ENCODE data around the gene TBC1D1. TPM values are rescaled to one million over a fixed set of nuclear protein-coding genes. Genes with fewer than 3 reads are reported as not detected.
A peak's percentile ranks its signal among the peaks of the same experiment; 100 is the strongest.

TBC1D1 gene
- polyA plus RNA-seq, 3 donors = 23.3 to 70.0 (median 31.5) TPM

DNA sequence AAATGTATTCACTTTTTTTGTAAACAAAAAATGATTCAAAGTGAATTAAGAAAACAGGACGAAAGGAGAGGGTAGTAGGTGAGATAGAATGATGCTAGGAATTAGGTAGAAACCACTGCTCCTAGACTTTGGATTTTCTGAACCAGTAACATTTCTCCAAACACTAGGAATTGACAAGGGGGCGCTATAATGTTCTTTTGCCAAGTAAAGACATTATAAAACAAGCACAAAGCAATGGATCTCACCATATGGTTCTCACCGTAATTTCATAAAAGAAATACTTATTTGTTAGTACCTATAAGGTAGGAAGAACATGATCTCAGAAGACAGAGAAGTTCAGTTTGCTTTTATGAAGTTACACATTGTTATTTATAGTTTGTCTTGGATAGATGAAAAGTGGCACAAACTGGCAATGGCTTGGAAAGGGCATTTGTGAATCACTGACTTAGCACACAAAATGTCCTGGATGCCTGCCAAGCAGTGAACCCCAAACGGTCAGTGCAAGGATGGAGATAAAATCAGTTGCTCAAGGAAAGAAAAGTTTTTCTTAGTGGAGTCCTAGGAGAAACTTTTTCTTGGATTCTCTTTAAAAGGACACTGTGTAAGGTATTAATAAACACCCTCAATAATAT lies 8.1 kb upstream of the TBC1D1 start:
- Histone ChIP-seq H3K79me2 (ENCODE audit: insufficient read depth, low read length) (no peaks in the 10 kb centered on the region), H3K4me3 (replicated peaks in 1 of 3; ENCODE audit: low read depth in 2 of 3, low read length in 3 of 3) (no peak overlapping the region), H3K27ac (ENCODE audit: low read depth in 1 of 2, low read length in 2 of 2) (no peak overlapping the region), H3K9ac (ENCODE audit: insufficient read depth, low read length, poor library complexity, severe bottlenecking) (no peak overlapping the region), H3K36me3 (replicated peaks in 1 of 2; ENCODE audit: control insufficient read depth in 1 of 2, insufficient read depth in 2 of 2, low read length in 2 of 2) (no peaks in the 10 kb centered on the region), H3K4me1 (ENCODE audit: control insufficient read depth in 1 of 2, insufficient read depth in 2 of 2, low read length in 2 of 2) (peaks cover 50 to 55% of the 10 kb centered on the region in 2 donors), H3K27me3 (ENCODE audit: control insufficient read depth in 2 of 2, insufficient read depth in 2 of 2, low read length in 2 of 2) (no peaks in the 10 kb centered on the region), H4K20me1 (ENCODE audit: insufficient read depth, low read length) (no peaks in the 10 kb centered on the region), H3K4me2 (replicated peaks; ENCODE audit: extremely low read depth, low read length, poor library complexity, severe bottlenecking) (no peak overlapping the region), H3K9me3 (replicated peaks in 1 of 2; ENCODE audit: control insufficient read depth in 1 of 2, insufficient read depth in 1 of 2, low read length in 2 of 2) (no peaks in the 10 kb centered on the region), H2AFZ (ENCODE audit: insufficient read depth, low read depth, low read length, poor library complexity, severe bottlenecking) (no peak overlapping the region)
- DNase-seq = no peak
- peaks cover 52% of the 10 kb centered on the region for H3K4me1 Mint-ChIP-seq
- H3K27ac Mint-ChIP-seq = peak overlapping the region in 1 of 7 donors; percentile 7
- no peak overlapping the region for H3K4me3 Mint-ChIP-seq
- no CpG with 5 or more reads among the region's 4 CpGs for WGBS (ENCODE audit: insufficient coverage)
- H3K36me3 Mint-ChIP-seq = no peaks in the 10 kb centered on the region
- TF ChIP-seq, protein P1, sequence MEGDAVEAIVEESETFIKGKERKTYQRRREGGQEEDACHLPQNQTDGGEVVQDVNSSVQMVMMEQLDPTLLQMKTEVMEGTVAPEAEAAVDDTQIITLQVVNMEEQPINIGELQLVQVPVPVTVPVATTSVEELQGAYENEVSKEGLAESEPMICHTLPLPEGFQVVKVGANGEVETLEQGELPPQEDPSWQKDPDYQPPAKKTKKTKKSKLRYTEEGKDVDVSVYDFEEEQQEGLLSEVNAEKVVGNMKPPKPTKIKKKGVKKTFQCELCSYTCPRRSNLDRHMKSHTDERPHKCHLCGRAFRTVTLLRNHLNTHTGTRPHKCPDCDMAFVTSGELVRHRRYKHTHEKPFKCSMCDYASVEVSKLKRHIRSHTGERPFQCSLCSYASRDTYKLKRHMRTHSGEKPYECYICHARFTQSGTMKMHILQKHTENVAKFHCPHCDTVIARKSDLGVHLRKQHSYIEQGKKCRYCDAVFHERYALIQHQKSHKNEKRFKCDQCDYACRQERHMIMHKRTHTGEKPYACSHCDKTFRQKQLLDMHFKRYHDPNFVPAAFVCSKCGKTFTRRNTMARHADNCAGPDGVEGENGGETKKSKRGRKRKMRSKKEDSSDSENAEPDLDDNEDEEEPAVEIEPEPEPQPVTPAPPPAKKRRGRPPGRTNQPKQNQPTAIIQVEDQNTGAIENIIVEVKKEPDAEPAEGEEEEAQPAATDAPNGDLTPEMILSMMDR (IDR thresholded peaks at IDR 0.05) = peak; percentile 15
- peaks cover 0 to 3% (median 0%) of the 10 kb centered on the region in 3 donors for H3K27me3 Mint-ChIP-seq (ENCODE audit: low read depth in 3 of 3)
- H3K9me3 Mint-ChIP-seq = no peaks in the 10 kb centered on the region
- intact Hi-C loops (cut with micrococcal nuclease) = no loop called here

DNA sequence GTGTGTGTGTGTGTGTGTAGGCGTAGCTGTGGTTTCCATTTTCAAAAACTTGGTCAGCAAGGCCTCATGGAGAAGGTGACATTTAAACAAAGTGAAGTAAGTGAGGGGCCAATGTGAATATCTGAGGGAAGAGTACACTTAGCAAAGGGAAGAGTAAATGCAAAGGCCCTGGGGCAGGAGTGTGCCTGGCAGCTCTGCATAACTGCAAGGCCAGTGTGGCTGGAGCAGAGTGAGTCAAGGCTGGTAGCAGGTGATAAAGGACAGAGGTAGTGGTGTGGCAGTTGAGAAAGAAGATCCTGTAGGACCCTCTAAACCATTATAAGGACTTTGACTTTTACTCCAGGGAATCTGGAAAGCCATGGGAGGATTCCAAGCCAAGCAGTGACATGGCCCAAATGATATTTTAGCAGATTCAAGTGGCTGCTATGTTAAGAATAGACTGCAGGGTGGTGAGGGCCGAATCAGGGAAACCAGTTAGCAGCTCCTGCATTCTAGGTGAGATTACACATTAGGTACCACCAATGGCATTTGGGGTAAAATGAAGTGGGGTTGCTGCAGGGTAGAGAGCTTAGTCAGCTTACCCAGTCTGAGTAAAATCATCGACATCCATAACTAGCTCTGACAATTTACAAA lies 5.9 kb upstream of the TBC1D1 start:
- H3K4me3 ChIP-seq (replicated peaks in 1 of 3; ENCODE audit: low read depth in 2 of 3, low read length in 3 of 3) = no peak overlapping the region
- 71% methylated on average over 1 of the region's 3 CpGs for whole genome bisulfite sequencing (ENCODE audit: insufficient coverage)
- H3K4me1 Mint-ChIP-seq = peaks cover 42% of the 10 kb centered on the region
- no peaks in the 10 kb centered on the region for H4K20me1 ChIP-seq (ENCODE audit: insufficient read depth, low read length)
- H2AFZ ChIP-seq (ENCODE audit: insufficient read depth, low read depth, low read length, poor library complexity, severe bottlenecking) = no peak overlapping the region
- no peaks in the 10 kb centered on the region for H3K27me3 ChIP-seq (ENCODE audit: control insufficient read depth in 2 of 2, insufficient read depth in 2 of 2, low read length in 2 of 2)
- no peaks in the 10 kb centered on the region for H3K36me3 Mint-ChIP-seq
- TF ChIP-seq, protein P1 (IDR thresholded peaks at IDR 0.05) = no peak
- H3K9me3 Mint-ChIP-seq = no peaks in the 10 kb centered on the region
- no peak for DNase-seq
- intact Hi-C loops (cut with micrococcal nuclease) = no loop called here
- H3K4me3 Mint-ChIP-seq = peak overlapping the region in 1 of 2 donors; percentile 39
- H3K4me1 ChIP-seq (ENCODE audit: control insufficient read depth in 1 of 2, insufficient read depth in 2 of 2, low read length in 2 of 2) = peaks cover 35 to 40% of the 10 kb centered on the region in 2 donors
- H3K27ac Mint-ChIP-seq = peak overlapping the region in 3 of 7 donors; percentile 54 to 66 (median 64)
- peak overlapping the region; percentile 15 for H3K4me2 ChIP-seq (replicated peaks; ENCODE audit: extremely low read depth, low read length, poor library complexity, severe bottlenecking)
- no peaks in the 10 kb centered on the region for H3K79me2 ChIP-seq (ENCODE audit: insufficient read depth, low read length)
- H3K9me3 ChIP-seq (replicated peaks in 1 of 2; ENCODE audit: control insufficient read depth in 1 of 2, insufficient read depth in 1 of 2, low read length in 2 of 2) = no peaks in the 10 kb centered on the region
- no peaks in the 10 kb centered on the region for H3K36me3 ChIP-seq (replicated peaks in 1 of 2; ENCODE audit: control insufficient read depth in 1 of 2, insufficient read depth in 2 of 2, low read length in 2 of 2)
- no peak overlapping the region for H3K27ac ChIP-seq (ENCODE audit: low read depth in 1 of 2, low read length in 2 of 2)
- peaks cover 3 to 10% (median 4%) of the 10 kb centered on the region in 3 donors for H3K27me3 Mint-ChIP-seq (ENCODE audit: low read depth in 3 of 3)
- no peak overlapping the region for H3K9ac ChIP-seq (ENCODE audit: insufficient read depth, low read length, poor library complexity, severe bottlenecking)

All from CD14-positive monocyte (primary cell).